MCF 10A (cell line): ENCODE results near the gene TM4SF20. TPM values are rescaled to one million over a fixed set of nuclear protein-coding genes. Genes with fewer than 3 reads are reported as not detected.

Experiments used
- BruUV-seq: library from RNA; stranded (reverse); fragments of 400-500 nt; replicated peaks from 2 replicates; lab custom pipeline; 2021; lab: Mats Ljungman, UMichigan
- CTCF ChIA-PET: fragments of 300-600 bp; sonication (Branson Sonifier 250); formaldehyde crosslinking; extraction: SDS; loops from one replicate; lab custom pipeline; 2021; ENCODE audit warnings: antibody characterized with exemption, inconsistent platforms; lab: Yijun Ruan, JAX
- POLR2A ChIA-PET: fragments of 300-600, 350-650 bp; sonication (Branson Sonifier 250); formaldehyde crosslinking; extraction: SDS; loops from one replicate; lab custom pipeline; 2020; ENCODE audit warnings: antibody characterized with exemption, inconsistent platforms; lab: Yijun Ruan, JAX
- DNase-seq: peaks from one replicate; pipeline ENCODE4 v3.0.0-alpha.2; 2018; ENCODE audit not compliant: unreplicated experiment
- H3K27ac Mint-ChIP-seq: one replicate; pipeline ENCODE4 v1.8.0; 2022; ENCODE audit warnings: mild to moderate bottlenecking, low read depth, mixed read lengths; ENCODE audit not compliant: unreplicated experiment
- H3K27me3 Mint-ChIP-seq: one replicate; pipeline ENCODE4 v1.8.0; 2022; ENCODE audit warnings: mixed read lengths; ENCODE audit not compliant: insufficient read depth, unreplicated experiment
- H3K36me3 Mint-ChIP-seq: one replicate; pipeline ENCODE4 v1.8.0; 2022; ENCODE audit warnings: mild to moderate bottlenecking, moderate library complexity, mixed read lengths; ENCODE audit not compliant: insufficient read depth, unreplicated experiment
- H3K4me1 Mint-ChIP-seq: one replicate; pipeline ENCODE4 v1.8.0; 2022; ENCODE audit warnings: mixed read lengths; ENCODE audit not compliant: insufficient read depth, unreplicated experiment
- H3K4me3 Mint-ChIP-seq: one replicate; pipeline ENCODE4 v1.8.0; 2022; ENCODE audit warnings: mild to moderate bottlenecking, moderate library complexity, mixed read lengths; ENCODE audit not compliant: unreplicated experiment
- H3K9me3 Mint-ChIP-seq: one replicate; pipeline ENCODE4 v1.8.0; 2022; ENCODE audit warnings: mixed read lengths; ENCODE audit not compliant: unreplicated experiment
- intact Hi-C: fragments of 100-400 bp; cut with micrococcal nuclease; formaldehyde crosslinking; loops from 2 replicates; pipeline ENCODE4 v1.14.1; 2022
- total RNA-seq: library from RNA; stranded (reverse); gene quantifications from 2 replicates; pipeline ENCODE4 v1.2.3, GENCODE V29; 2022
- TF ChIP-seq, protein P1 (sequence below): fragments of 200-600 bp; IDR thresholded peaks from one replicate; pipeline ENCODE4 v1.8.0; 2022; ENCODE audit warnings: antibody characterized with exemption, mild to moderate bottlenecking; ENCODE audit not compliant: unreplicated experiment

TM4SF20 gene
- total RNA-seq, 1 experiment from 2014 or later, result not detected

DNA sequence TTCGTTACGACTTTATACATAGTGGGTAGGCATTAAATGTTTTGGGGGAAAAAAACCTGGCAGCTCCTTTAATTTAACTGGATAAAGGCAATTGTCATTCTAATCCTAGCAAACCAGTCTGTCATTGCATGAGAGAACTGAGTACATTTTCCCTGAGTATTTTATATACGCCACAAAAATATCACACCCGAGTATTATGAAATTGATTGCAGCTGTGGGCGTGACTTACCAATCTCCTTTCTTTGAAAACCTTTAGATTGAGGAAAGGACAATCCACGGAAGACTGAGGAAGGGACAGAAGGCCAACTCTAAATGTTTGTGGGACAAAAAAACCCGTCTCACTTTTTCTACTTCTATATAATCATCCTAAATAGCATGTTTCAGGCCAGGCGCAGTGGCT is 9.0 kb downstream of the TM4SF20 start:
- peaks cover 4% of the 10 kb centered on the region for H3K4me1 Mint-ChIP-seq
- ChIA-PET POLR2A (interaction anchor here (0.7 kb wide), 1 partner anchor 37 kb away, joined by 3 read pairs; no protein-coding TSS in a partner anchor), CTCF (no interaction called here)

DNA sequence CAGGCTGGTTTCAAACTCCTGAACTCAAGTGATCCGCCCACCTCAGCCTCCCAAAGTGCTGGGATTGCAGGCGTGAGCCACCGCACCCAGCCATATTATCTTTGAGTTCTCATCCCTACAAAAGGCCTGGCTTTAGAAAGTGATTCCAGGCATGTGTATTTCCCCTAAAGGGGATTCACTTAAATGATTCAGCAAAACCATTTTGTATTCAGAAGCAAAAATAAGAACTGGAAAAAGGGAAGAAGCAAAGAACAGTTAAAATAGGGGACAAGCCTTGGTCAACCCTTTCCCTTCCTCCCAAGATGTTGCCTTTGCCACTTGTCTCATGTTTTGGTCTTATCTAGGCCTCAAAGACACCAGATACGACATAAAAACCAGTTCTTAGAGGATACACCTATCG is 10.5 kb downstream of the TM4SF20 start:
- TF ChIP-seq, protein P1, sequence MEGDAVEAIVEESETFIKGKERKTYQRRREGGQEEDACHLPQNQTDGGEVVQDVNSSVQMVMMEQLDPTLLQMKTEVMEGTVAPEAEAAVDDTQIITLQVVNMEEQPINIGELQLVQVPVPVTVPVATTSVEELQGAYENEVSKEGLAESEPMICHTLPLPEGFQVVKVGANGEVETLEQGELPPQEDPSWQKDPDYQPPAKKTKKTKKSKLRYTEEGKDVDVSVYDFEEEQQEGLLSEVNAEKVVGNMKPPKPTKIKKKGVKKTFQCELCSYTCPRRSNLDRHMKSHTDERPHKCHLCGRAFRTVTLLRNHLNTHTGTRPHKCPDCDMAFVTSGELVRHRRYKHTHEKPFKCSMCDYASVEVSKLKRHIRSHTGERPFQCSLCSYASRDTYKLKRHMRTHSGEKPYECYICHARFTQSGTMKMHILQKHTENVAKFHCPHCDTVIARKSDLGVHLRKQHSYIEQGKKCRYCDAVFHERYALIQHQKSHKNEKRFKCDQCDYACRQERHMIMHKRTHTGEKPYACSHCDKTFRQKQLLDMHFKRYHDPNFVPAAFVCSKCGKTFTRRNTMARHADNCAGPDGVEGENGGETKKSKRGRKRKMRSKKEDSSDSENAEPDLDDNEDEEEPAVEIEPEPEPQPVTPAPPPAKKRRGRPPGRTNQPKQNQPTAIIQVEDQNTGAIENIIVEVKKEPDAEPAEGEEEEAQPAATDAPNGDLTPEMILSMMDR, result no peak
- intact Hi-C loops, result no loop called here
- Mint-ChIP-seq H3K9me3 (no peaks in the 10 kb centered on the region), H3K27me3 (no peaks in the 10 kb centered on the region), H3K4me1 (peaks cover 4% of the 10 kb centered on the region), H3K36me3 (no peaks in the 10 kb centered on the region), H3K27ac (no peak overlapping the region), H3K4me3 (no peak overlapping the region)
- DNase-seq, result no peak
- BruUV-seq, result no TSS peak
- POLR2A ChIA-PET, result no interaction called here
- CTCF ChIA-PET, result no interaction called here

More for the DNA sequence above, 9.0 kb downstream of the TM4SF20 start:
- Mint-ChIP-seq H3K27ac (no peak overlapping the region), H3K36me3 (no peaks in the 10 kb centered on the region), H3K27me3 (no peaks in the 10 kb centered on the region), H3K9me3 (no peaks in the 10 kb centered on the region), H3K4me3 (no peak overlapping the region)
- BruUV-seq, result no TSS peak
- TF ChIP-seq, protein P1, result no peak
- DNase-seq, result no peak
- intact Hi-C loops, result no loop called here

DNA sequence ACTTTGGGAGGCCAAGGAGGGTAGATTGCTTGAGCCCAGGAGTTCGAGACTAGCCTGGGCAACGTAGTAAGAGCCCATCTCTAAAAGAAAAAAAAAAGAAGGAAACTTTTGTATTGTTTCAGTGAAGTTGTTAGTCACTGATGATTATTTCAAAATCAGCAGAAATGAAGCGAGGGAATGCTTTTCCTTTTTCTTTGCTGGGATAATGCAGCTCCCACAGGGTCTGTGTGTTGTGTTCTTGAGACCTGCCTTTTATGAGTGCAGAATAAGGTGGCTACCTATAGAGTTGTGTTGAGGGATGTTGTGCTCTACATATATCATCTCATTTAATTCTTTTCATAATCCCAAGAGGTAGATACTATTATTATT is 11.7 kb downstream of the TM4SF20 start:
- CTCF ChIA-PET, result interaction anchor here (0.6 to 0.7 kb wide), 2 partner anchors 15 to 503 kb away, joined by 3 read pairs; no protein-coding TSS in a partner anchor
- Mint-ChIP-seq H3K27me3 (no peaks in the 10 kb centered on the region), H3K9me3 (no peaks in the 10 kb centered on the region), H3K4me3 (no peak overlapping the region), H3K36me3 (no peaks in the 10 kb centered on the region), H3K27ac (peak overlapping the region; percentile 65), H3K4me1 (peaks cover 4% of the 10 kb centered on the region)
- no peak for DNase-seq
- POLR2A ChIA-PET, result interaction anchor here (0.6 to 1.9 kb wide), 4 partner anchors 11 to 495 kb away, joined by 3 to 8 read pairs (median 4); no protein-coding TSS in a partner anchor
- intact Hi-C loops, result loop anchor here (2.0 kb wide), 1 partner anchor 39 kb away; no protein-coding TSS in a partner anchor
- no TSS peak for BruUV-seq
- TF ChIP-seq, protein P1, result no peak

DNA sequence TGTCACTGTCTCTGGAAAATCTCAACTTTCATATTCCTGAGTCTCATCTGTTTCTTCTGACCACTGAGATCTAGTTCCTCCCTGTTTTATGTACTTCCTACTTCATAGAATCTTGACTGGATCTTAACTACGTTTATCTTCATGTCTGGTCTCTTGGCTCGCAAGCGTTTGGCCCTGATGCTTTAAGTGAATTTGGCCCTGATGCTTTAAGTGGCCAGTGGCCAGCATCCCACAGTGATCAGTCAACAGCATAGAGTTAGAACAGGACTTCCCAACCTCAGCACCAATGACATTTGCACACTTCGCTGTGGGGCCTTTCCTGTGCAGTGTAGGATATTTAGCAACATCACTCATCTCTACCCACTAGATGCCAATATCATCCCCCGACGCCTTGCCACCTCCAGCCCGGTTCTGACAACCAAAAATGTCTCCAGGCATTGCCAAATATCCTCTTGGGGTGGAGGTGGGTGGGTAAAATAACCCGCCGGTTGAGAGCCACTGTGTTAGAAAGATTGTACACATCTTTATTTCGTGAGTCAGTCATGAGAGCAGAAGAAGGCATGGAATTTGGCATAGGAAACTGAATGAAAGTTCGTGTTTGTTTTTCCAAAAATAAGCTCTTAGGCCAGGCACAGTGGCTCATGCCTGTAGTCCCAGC is 12.2 kb downstream of the TM4SF20 start:
- peak overlapping the region; percentile 65 for H3K27ac Mint-ChIP-seq
- TF ChIP-seq, protein P1, result no peak
- intact Hi-C loops, result loop anchor here (2.0 kb wide), 1 partner anchor 40 kb away; no protein-coding TSS in a partner anchor
- ChIA-PET CTCF (interaction anchor here (0.6 to 0.7 kb wide), 2 partner anchors 15 to 353 kb away, joined by 3 read pairs; no protein-coding TSS in a partner anchor), POLR2A (interaction anchor here (0.6 to 1.9 kb wide), 4 partner anchors 12 to 496 kb away, joined by 3 to 8 read pairs (median 4); no protein-coding TSS in a partner anchor)
- DNase-seq, result peak; percentile 93
- no peaks in the 10 kb centered on the region for H3K9me3 Mint-ChIP-seq
- no peaks in the 10 kb centered on the region for H3K36me3 Mint-ChIP-seq
- no peak overlapping the region for H3K4me3 Mint-ChIP-seq
- no TSS peak for BruUV-seq
- H3K27me3 Mint-ChIP-seq, result no peaks in the 10 kb centered on the region
- H3K4me1 Mint-ChIP-seq, result peaks cover 5% of the 10 kb centered on the region
